Activated naive CD8-positive, alpha-beta T cell treated with anti-CD3 and anti-CD28 coated beads, Interleukin-2, amount 50 U/mL, for 24 hours (primary cell): ENCODE data around the gene COL18A1.

ENCODE experiments used
- ATAC-seq: fragments of 150-1000 bp; cut with Tn5 transposase; one replicate; pipeline ENCODE4 v1.10.0; 2021
- DNase-seq: peaks from one replicate; pipeline ENCODE4 v3.0.0; 2021
- H3K27ac Mint-ChIP-seq: one replicate; pipeline ENCODE4 v1.8.0; 2021; ENCODE audit warnings: mild to moderate bottlenecking, mixed read lengths
- H3K27me3 Mint-ChIP-seq: one replicate; pipeline ENCODE4 v1.8.0; 2021; ENCODE audit warnings: mixed read lengths
- H3K36me3 Mint-ChIP-seq: one replicate; pipeline ENCODE4 v1.8.0; 2021; ENCODE audit warnings: low read depth, mixed read lengths
- H3K4me1 Mint-ChIP-seq: one replicate; pipeline ENCODE4 v1.8.0; 2021; ENCODE audit warnings: mixed read lengths
- H3K4me3 Mint-ChIP-seq: one replicate; pipeline ENCODE4 v1.8.0; 2021; ENCODE audit warnings: mild to moderate bottlenecking, moderate library complexity, mixed read lengths
- H3K9me3 Mint-ChIP-seq: one replicate; pipeline ENCODE4 v1.8.0; 2021; ENCODE audit warnings: mixed read lengths

COL18A1 gene

GRCh38 chr21:45475004-45475685 is 70.2 kb downstream of the COL18A1 start:
- Mint-ChIP-seq H3K4me3 (no peak overlapping the region), H3K27me3 (no peaks in the 10 kb centered on the region), H3K4me1 (peaks cover 37% of the 10 kb centered on the region), H3K9me3 (no peaks in the 10 kb centered on the region), H3K36me3 (no peaks in the 10 kb centered on the region), H3K27ac (no peak overlapping the region)
- DNase-seq (no peak), ATAC-seq (no peak)

GRCh38 chr21:45475797-45476570 is 71.0 kb downstream of the COL18A1 start:
- ATAC-seq (no peak), DNase-seq (no peak)
- H3K36me3 Mint-ChIP-seq: no peaks in the 10 kb centered on the region
- no peak overlapping the region for H3K4me3 Mint-ChIP-seq
- no peaks in the 10 kb centered on the region for H3K9me3 Mint-ChIP-seq
- peaks cover 32% of the 10 kb centered on the region for H3K4me1 Mint-ChIP-seq
- no peaks in the 10 kb centered on the region for H3K27me3 Mint-ChIP-seq
- no peak overlapping the region for H3K27ac Mint-ChIP-seq

GRCh38 chr21:45476582-45476981 is 71.6 kb downstream of the COL18A1 start:
- no peak overlapping the region for H3K4me3 Mint-ChIP-seq
- no peaks in the 10 kb centered on the region for H3K27me3 Mint-ChIP-seq
- peaks cover 26% of the 10 kb centered on the region for H3K4me1 Mint-ChIP-seq
- H3K36me3 Mint-ChIP-seq: no peaks in the 10 kb centered on the region
- H3K27ac Mint-ChIP-seq: peak overlapping the region; percentile 24
- no peak for ATAC-seq
- no peak for DNase-seq
- no peaks in the 10 kb centered on the region for H3K9me3 Mint-ChIP-seq

- ATAC-seq (no peak), DNase-seq (no peak)
- no peaks in the 10 kb centered on the region for H3K9me3 Mint-ChIP-seq
- H3K4me3 Mint-ChIP-seq: peak overlapping the region; percentile 73
- peak overlapping the region; percentile 87 for H3K27ac Mint-ChIP-seq
- H3K27me3 Mint-ChIP-seq: no peaks in the 10 kb centered on the region
- H3K36me3 Mint-ChIP-seq: no peaks in the 10 kb centered on the region
- peaks cover 30% of the 10 kb centered on the region for H3K4me1 Mint-ChIP-seq
Observed at GRCh38 chr21:45477176-45478114, 72.5 kb downstream of the COL18A1 start.

- H3K4me3 Mint-ChIP-seq: peak overlapping the region; percentile 73
- ATAC-seq: peak; percentile 55
- H3K9me3 Mint-ChIP-seq: no peaks in the 10 kb centered on the region
Observed at GRCh38 chr21:45478115-45478801, 73.3 kb downstream of the COL18A1 start.

GRCh38 chr21:45478816-45479669 is 74.1 kb downstream of the COL18A1 start:
- no peaks in the 10 kb centered on the region for H3K9me3 Mint-ChIP-seq
- no peaks in the 10 kb centered on the region for H3K27me3 Mint-ChIP-seq
- H3K4me1 Mint-ChIP-seq: peaks cover 38% of the 10 kb centered on the region
- H3K4me3 Mint-ChIP-seq: peak overlapping the region; percentile 73
- ATAC-seq (no peak), DNase-seq (no peak)
- H3K27ac Mint-ChIP-seq: peak overlapping the region; percentile 87
- no peaks in the 10 kb centered on the region for H3K36me3 Mint-ChIP-seq

More at GRCh38 chr21:45478115-45478801, 73.3 kb downstream of the COL18A1 start:
- peak overlapping the region; percentile 87 for H3K27ac Mint-ChIP-seq
- peaks cover 35% of the 10 kb centered on the region for H3K4me1 Mint-ChIP-seq
- no peaks in the 10 kb centered on the region for H3K27me3 Mint-ChIP-seq
- H3K36me3 Mint-ChIP-seq: no peaks in the 10 kb centered on the region
- DNase-seq: peak; percentile 81

- Mint-ChIP-seq H3K27ac (peak overlapping the region; percentile 72), H3K27me3 (no peaks in the 10 kb centered on the region), H3K4me3 (peak overlapping the region; percentile 66), H3K36me3 (no peaks in the 10 kb centered on the region), H3K9me3 (no peaks in the 10 kb centered on the region), H3K4me1 (peaks cover 38% of the 10 kb centered on the region)
- DNase-seq (peak; percentile 28), ATAC-seq (peak; percentile 30)
Observed at GRCh38 chr21:45479691-45480675, 75.0 kb downstream of the COL18A1 start.

- Mint-ChIP-seq H3K36me3 (no peaks in the 10 kb centered on the region), H3K4me3 (no peak overlapping the region), H3K27ac (no peak overlapping the region), H3K9me3 (no peaks in the 10 kb centered on the region), H3K27me3 (no peaks in the 10 kb centered on the region), H3K4me1 (peaks cover 38% of the 10 kb centered on the region)
- no peak for DNase-seq
- ATAC-seq: no peak
Observed at GRCh38 chr21:45480701-45481500, 75.9 kb downstream of the COL18A1 start.

- Mint-ChIP-seq H3K27me3 (no peaks in the 10 kb centered on the region), H3K4me1 (peaks cover 36% of the 10 kb centered on the region), H3K27ac (no peak overlapping the region), H3K4me3 (no peak overlapping the region), H3K36me3 (no peaks in the 10 kb centered on the region), H3K9me3 (no peaks in the 10 kb centered on the region)
- ATAC-seq: no peak
- DNase-seq: no peak
Observed at GRCh38 chr21:45481566-45481965, 76.6 kb downstream of the COL18A1 start.

GRCh38 chr21:45481977-45482898 is 77.3 kb downstream of the COL18A1 start:
- Mint-ChIP-seq H3K4me3 (peak overlapping the region; percentile 50), H3K4me1 (peaks cover 33% of the 10 kb centered on the region), H3K36me3 (no peaks in the 10 kb centered on the region), H3K27me3 (no peaks in the 10 kb centered on the region), H3K9me3 (no peaks in the 10 kb centered on the region), H3K27ac (peak overlapping the region; percentile 60)
- no peak for DNase-seq
- ATAC-seq: no peak
